AG08395 (cell line): ENCODE measurements around the gene SLC7A6.
A peak's percentile ranks its signal among the peaks of the same experiment; 100 is the strongest.
"Not testable (repeated sequence)": the region's sequence is repeated elsewhere in the genome, so short reads cannot be mapped to it uniquely, and the experiment has no call there.

Experiments
- DNase-seq: peaks from one replicate; pipeline ENCODE4 v3.0.0; 2012; ENCODE audit warnings: mixed read lengths, low spot score

The SLC7A6 gene

GRCh38 chr16:68283801-68284598 is 19.7 kb downstream of the SLC7A6 start:
- peak; percentile 31 for DNase-seq

DNA sequence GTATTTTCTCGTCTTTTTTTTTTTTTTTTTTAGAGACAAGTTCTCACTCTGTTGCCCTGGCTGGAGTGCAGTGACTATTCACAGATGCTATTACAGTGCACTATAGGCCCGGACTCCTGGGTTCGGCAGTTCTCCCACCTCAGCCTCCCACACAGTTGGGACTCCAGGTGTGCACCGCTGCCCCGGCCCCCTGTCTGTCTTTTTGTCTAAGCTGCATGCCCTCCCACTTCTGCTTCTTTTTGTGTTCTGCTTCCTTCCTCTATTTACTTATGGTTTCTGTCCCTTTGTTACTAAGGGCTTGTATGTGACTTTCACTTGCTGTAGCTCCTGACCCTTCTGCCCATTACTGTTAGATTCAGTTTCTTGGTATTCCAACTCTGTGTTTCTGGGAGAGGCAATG is 20.5 kb downstream of the SLC7A6 start:
- no peak for DNase-seq

DNA sequence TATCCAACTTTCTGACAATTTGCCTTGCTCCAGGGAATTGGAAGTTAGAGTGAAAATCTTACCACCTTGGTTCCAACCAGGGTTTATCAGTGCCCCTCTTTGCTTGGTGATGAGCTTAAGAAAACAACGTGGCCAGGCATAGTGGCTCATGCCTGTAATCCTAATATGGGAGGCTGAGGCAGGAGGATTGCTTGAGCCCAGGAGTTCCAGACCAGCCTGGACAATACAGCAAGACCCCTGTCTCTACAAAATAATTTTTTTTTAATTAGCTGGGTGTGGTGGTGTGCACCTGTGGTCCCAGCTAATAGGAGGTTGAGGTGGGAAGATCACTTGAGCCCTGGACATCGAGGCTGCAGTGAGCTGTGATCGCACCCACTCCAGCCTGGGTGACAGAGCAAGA is 21.4 kb downstream of the SLC7A6 start:
- DNase-seq = no peak

GRCh38 chr16:68286153-68287074 is 22.1 kb downstream of the SLC7A6 start:
- no peak for DNase-seq

DNA sequence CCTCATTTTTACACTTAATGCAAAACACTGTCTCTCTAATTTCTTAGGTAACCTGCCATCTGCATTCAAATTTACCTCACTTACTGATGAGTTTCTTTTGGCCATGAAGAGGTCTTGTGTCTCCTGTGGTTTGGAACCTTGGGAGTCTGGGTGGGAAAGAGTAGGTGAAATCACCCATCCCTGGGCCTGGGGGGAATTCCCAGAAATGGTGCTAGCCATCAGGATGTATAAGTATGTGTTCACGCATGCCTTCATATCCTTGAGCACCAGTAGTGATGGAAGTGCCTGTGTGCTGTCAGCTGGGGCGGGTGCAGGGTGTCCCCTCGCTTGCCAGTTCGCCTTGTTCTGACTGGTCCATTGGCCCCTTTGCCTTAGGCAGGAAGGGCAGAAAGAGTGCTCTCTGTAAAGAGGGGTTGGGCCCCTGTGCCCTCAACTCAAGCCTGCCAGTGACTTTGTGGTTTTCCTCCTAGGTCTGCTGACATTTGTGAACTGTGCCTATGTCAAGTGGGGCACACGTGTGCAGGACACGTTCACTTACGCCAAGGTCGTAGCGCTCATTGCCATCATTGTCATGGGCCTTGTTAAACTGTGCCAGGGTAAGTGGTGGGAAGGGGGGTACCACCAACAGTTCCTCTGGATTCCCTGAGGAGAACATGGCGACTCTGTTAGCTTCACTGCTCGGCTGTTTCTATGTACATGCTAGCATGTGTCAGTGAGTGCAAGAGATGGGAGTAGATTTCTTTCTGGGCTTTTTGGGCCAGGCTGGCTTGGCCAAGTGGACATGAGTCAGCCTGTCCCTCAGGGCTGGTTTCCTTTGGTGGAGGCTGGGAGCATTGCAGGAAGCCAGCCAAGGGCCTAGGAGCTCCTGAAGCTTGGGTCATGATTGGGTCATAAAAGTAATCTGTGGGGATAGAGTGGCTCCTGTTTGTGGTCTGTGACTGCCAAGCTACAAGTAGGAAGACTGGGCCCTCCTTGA is 23.2 kb downstream of the SLC7A6 start:
- peak; percentile 95 for DNase-seq

GRCh38 chr16:68288252-68288650 is 23.9 kb downstream of the SLC7A6 start:
- no peak for DNase-seq

DNA sequence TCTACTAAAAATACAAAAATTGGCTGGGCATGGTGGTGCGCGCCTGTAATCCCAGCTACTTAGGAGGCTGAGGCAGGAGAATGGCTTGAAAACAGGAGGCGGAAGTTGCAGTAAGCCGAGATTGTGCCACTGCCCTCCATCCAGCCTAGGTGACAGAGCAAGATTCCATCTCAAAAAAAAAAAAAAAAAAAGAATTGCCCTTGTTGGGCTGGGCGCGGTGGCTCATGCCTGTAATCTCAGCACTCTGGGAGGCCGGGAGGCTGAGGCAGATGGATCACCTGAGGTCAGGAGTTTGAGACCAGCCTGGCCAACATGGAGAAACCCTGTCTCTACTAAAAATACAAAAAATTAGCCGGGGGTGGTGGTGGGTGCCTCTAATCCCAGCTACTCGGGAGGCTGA is 24.5 kb downstream of the SLC7A6 start:
- not testable (repeated sequence) for DNase-seq

GRCh38 chr16:68289202-68289601 is 24.9 kb downstream of the SLC7A6 start:
- DNase-seq = no peak

GRCh38 chr16:68289621-68290329 is 25.4 kb downstream of the SLC7A6 start:
- DNase-seq = peak; percentile 45

DNA sequence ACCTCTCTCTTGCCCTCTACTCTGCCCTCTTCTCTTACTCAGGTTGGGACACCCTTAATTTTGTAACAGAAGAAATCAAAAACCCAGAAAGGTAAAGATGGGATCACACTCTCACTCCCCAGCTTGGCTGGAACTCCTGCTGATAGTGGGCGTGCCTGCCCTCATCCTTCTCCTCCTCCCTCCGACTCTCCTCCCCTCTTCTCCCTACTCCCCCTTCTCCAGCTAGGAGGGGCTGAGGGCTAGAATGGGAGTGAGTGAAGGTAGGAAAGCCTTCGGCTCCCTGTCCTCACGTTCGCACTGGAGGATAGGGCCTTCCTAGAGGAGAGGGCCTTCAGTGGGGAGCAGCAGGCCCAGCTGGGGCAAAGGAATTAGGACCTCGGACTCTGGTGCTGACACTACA is 26.1 kb downstream of the SLC7A6 start:
- DNase-seq = no peak

- DNase-seq = no peak
Measured at GRCh38 chr16:68291227-68291626, 26.9 kb downstream of the SLC7A6 start.

GRCh38 chr16:68292425-68292824 is 28.1 kb downstream of the SLC7A6 start:
- no peak for DNase-seq

GRCh38 chr16:68296291-68296690 is 32.0 kb downstream of the SLC7A6 start:
- DNase-seq = no peak

DNA sequence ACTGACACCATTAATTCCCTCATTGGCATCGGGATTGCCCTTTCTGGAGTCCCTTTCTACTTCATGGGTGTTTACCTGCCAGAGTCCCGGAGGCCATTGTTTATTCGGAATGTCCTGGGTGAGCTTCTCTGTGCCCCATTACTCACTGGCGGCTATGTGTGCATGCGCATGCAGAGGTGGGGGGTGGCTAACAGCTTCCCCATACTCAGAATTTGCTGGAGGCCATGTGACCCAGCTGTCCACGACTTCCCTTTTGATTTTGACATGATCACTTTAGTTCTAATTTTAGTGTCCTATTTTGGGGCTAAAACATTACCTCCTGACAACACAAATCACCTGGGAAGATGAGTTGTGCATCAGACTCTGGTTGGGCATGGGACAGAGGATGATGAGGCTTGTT is 32.4 kb downstream of the SLC7A6 start:
- DNase-seq = no peak

DNA sequence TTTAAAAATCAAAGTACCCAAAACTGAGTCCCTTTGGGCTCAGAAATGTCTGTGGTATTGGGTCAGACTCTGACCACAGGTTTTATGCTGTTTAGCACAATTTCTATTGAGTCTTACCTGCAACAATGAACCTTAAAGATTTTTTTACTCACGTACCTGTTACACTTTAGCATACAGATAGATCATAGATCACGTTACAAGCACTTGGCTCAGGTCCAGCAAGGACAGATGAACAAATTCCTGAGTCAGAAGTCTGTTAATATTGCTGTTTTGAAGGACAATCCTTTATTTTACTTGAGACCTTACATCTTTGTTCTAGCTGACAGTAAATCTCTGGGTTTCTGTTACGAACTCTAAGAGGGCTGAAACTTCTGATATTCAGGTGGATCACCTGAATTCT is 33.6 kb downstream of the SLC7A6 start:
- DNase-seq = no peak

GRCh38 chr16:68298312-68298711 is 34.0 kb downstream of the SLC7A6 start:
- DNase-seq = no peak

- DNase-seq = peak; percentile 71
Measured at GRCh38 chr16:68298907-68299561, 34.7 kb downstream of the SLC7A6 start.

DNA sequence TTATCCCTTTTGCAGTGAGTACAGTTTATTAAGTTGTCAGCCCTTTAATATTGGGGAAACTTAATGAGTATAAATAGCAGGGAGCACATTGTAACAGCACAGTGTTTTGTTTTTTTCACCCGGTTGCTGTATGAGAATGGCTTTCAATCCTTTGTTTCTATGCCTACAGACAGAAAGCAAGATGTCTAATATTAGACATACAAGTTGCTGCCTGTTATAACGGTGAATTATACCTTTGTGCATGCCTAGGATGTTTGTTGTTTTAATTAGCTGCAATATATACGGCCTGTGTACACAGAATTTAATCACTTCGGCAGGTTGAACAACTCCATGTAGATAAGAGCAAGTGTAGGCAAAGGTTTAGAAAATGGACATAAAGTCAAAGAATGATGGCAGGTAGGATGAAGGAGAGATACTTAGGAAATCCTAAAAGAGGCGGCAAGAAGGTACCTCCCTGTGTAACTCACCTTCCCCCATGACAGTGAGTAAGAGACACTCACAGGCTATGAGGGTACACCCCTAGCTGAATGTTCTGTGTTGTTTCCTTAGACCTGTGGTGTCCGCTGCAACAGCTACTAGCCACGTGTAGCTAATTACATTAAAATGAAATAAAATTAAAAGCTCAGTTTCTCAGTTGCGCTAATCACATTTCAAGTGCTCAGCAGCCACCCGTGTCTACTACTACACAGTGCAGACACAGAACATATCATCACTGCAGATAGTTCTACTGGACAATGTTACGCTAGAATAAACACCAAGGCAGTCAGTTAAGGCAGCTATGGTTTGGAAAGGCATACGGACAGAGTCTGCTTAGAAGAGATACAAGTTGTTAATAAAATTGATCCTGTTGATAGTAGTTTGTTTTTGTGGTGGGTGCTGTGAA is 35.5 kb downstream of the SLC7A6 start:
- no peak for DNase-seq

DNA sequence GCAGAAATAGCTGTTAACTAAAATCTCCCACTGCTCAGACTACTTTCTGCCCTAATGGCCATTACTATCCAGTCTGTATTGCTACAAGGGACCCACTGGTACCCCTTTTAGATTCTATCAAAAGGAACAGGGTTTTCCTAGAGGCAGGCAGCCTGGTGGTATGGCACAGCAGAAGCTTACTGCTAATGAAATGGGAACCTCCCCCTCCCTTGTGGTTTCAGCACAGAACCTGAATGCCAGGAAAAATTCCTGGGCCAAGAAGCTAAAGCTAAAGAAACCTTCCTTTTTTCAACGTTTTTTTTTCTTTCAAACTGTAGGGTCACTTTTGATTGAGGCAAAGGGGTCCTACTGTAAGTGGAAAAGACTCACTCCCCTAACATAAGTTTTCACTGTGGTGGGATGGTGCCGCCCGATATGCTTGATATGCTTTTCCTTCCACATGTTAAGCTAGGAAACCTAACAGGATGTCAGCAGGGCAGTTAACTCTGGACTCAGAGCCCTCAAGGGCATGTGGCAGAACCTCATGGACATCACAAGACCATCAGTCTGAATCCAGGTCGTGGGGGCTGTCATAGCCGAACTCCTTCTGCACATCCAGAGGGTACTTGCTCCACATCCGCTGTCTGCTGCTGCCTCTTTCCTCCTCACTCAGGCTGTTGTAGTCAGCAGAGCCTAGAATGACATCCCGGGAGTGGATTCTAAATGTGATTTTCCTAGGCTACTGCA is 36.6 kb downstream of the SLC7A6 start:
- DNase-seq = no peak
